ENCODE data around the gene DISP3. TPM values are rescaled to one million over a fixed set of nuclear protein-coding genes. Genes with fewer than 3 reads are reported as not detected.

Gene DISP3
- total RNA-seq, 1 donor: under 0.01 TPM

DNA sequence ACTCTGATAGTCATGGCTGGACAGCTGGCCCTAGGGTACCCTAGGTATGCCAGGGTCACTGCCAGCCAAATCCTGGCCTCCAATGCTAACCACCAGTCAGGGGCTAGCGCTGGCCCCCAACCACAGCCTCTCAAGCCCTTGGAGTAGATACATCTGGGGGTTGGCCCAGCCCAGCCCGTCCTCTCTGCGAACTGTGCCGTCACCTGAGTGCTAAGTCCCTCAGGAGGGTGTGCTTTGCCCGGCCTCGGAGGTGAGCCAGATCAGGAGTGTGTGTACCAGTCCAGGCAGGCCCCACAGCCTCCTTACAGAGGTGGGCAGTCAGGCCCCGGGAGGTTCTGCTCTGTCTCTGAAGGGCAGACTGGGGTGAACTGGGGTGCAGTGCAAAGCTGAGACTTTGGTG is 34.0 kb upstream of the DISP3 start:
- H3K79me2 ChIP-seq (ENCODE audit: insufficient read depth, low read length): no peaks in the 10 kb centered on the region
- no peaks in the 10 kb centered on the region for H3K4me1 ChIP-seq (ENCODE audit: insufficient read depth, low read length)
- H3K4me3 ChIP-seq (ENCODE audit: insufficient read depth, low read length): no peak overlapping the region
- TF ChIP-seq, protein P1, sequence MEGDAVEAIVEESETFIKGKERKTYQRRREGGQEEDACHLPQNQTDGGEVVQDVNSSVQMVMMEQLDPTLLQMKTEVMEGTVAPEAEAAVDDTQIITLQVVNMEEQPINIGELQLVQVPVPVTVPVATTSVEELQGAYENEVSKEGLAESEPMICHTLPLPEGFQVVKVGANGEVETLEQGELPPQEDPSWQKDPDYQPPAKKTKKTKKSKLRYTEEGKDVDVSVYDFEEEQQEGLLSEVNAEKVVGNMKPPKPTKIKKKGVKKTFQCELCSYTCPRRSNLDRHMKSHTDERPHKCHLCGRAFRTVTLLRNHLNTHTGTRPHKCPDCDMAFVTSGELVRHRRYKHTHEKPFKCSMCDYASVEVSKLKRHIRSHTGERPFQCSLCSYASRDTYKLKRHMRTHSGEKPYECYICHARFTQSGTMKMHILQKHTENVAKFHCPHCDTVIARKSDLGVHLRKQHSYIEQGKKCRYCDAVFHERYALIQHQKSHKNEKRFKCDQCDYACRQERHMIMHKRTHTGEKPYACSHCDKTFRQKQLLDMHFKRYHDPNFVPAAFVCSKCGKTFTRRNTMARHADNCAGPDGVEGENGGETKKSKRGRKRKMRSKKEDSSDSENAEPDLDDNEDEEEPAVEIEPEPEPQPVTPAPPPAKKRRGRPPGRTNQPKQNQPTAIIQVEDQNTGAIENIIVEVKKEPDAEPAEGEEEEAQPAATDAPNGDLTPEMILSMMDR (IDR thresholded peaks at IDR 0.05; ENCODE audit: extremely low read depth, low read depth, low read length): no peak
- H4K20me1 ChIP-seq (ENCODE audit: insufficient read depth, low read length): no peaks in the 10 kb centered on the region
- no peak overlapping the region for H2AFZ ChIP-seq (ENCODE audit: low read length)
- DNase-seq (ENCODE audit: insufficient read length, low spot score, missing footprints): peak; percentile 73
- no peaks in the 10 kb centered on the region for H3K9me3 ChIP-seq (ENCODE audit: low read depth, low read length)
- no peaks in the 10 kb centered on the region for H3K36me3 ChIP-seq (ENCODE audit: insufficient read depth, low read length)
- peaks cover 25% of the 10 kb centered on the region for H3K27me3 ChIP-seq (ENCODE audit: insufficient read depth, low read length)
- no peak overlapping the region for H3K27ac ChIP-seq (ENCODE audit: low read depth, low read length)
- H3K4me2 ChIP-seq (ENCODE audit: insufficient read depth, low read length): no peak overlapping the region

GRCh38 chr1:11447903-11448302 is 31.1 kb upstream of the DISP3 start:
- no peak overlapping the region for H2AFZ ChIP-seq (ENCODE audit: low read length)
- H3K27ac ChIP-seq (ENCODE audit: low read depth, low read length): no peak overlapping the region
- no peaks in the 10 kb centered on the region for H3K79me2 ChIP-seq (ENCODE audit: insufficient read depth, low read length)
- H3K4me2 ChIP-seq (ENCODE audit: insufficient read depth, low read length): no peak overlapping the region
- H3K27me3 ChIP-seq (ENCODE audit: insufficient read depth, low read length): peaks cover 19% of the 10 kb centered on the region
- H3K9me3 ChIP-seq (ENCODE audit: low read depth, low read length): no peaks in the 10 kb centered on the region
- H3K36me3 ChIP-seq (ENCODE audit: insufficient read depth, low read length): no peaks in the 10 kb centered on the region
- TF ChIP-seq, protein P1 (IDR thresholded peaks at IDR 0.05; ENCODE audit: extremely low read depth, low read depth, low read length): no peak
- H4K20me1 ChIP-seq (ENCODE audit: insufficient read depth, low read length): no peaks in the 10 kb centered on the region
- H3K4me3 ChIP-seq (ENCODE audit: insufficient read depth, low read length): no peak overlapping the region
- no peak for DNase-seq (ENCODE audit: insufficient read length, low spot score, missing footprints)
- no peaks in the 10 kb centered on the region for H3K4me1 ChIP-seq (ENCODE audit: insufficient read depth, low read length)

DNA sequence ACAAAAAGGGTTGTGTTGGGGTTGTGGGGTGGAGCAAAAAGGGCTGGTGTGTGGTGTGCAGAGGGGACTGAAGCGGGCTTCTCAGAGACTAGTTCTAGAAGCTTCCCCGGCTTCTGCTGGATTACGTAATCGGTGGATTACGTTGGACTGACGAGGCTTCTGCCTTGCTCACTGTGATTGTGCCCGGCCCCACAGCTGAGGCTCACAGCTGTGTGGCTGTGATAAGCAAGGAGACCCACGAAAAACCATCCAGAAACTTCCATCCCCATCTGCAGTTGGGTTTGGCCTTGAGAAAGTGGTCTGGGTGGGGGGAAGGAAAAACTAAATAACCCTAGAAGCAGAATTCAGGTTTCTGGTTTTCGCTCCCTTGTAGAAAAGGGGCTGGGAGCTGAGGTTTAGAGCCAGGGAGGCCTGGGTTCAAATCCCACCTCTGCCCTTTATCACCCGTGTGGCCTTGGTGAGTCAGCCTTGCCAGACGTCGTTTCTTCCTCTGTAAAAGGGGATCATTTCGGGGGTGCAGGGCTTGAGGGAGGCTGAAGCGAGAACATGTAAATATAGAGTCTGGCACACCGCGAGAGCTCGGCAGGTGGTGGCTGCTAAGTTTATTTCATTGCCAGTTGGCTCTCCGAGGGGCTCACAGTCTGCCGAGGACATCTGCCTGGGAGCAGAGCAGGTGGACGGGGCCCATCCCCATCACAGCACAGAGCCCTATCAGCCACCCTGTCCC is 30.4 kb upstream of the DISP3 start:
- Histone ChIP-seq H3K4me1 (ENCODE audit: insufficient read depth, low read length) (no peaks in the 10 kb centered on the region), H3K27me3 (ENCODE audit: insufficient read depth, low read length) (peaks cover 23% of the 10 kb centered on the region), H3K9me3 (ENCODE audit: low read depth, low read length) (no peaks in the 10 kb centered on the region), H3K4me2 (ENCODE audit: insufficient read depth, low read length) (no peak overlapping the region), H3K79me2 (ENCODE audit: insufficient read depth, low read length) (no peaks in the 10 kb centered on the region), H3K27ac (ENCODE audit: low read depth, low read length) (no peak overlapping the region), H3K4me3 (ENCODE audit: insufficient read depth, low read length) (no peak overlapping the region), H4K20me1 (ENCODE audit: insufficient read depth, low read length) (no peaks in the 10 kb centered on the region), H3K36me3 (ENCODE audit: insufficient read depth, low read length) (no peaks in the 10 kb centered on the region), H2AFZ (ENCODE audit: low read length) (no peak overlapping the region)
- TF ChIP-seq, protein P1 (IDR thresholded peaks at IDR 0.05; ENCODE audit: extremely low read depth, low read depth, low read length): no peak
- DNase-seq (ENCODE audit: insufficient read length, low spot score, missing footprints): no peak

DNA sequence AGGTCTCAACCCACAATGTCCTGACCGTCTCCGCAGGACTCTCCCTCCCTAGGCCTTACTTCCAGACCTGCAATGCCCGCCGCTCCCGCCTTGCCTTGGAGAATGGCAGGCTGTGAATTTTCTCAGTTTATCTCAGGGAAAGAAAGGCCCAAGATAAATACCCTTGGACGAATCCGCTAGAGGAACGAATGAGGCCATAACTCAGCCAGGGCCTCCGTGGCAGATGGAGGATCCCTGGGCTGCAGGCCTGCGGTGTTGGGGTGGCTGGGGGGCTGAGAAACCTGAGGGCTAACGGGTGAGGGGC is 29.9 kb upstream of the DISP3 start:
- no peaks in the 10 kb centered on the region for H3K36me3 ChIP-seq (ENCODE audit: insufficient read depth, low read length)
- H2AFZ ChIP-seq (ENCODE audit: low read length): no peak overlapping the region
- no peaks in the 10 kb centered on the region for H3K79me2 ChIP-seq (ENCODE audit: insufficient read depth, low read length)
- TF ChIP-seq, protein P1 (IDR thresholded peaks at IDR 0.05; ENCODE audit: extremely low read depth, low read depth, low read length): no peak
- no peak overlapping the region for H3K4me2 ChIP-seq (ENCODE audit: insufficient read depth, low read length)
- no peak for DNase-seq (ENCODE audit: insufficient read length, low spot score, missing footprints)
- no peaks in the 10 kb centered on the region for H3K9me3 ChIP-seq (ENCODE audit: low read depth, low read length)
- H3K4me1 ChIP-seq (ENCODE audit: insufficient read depth, low read length): no peaks in the 10 kb centered on the region
- H3K4me3 ChIP-seq (ENCODE audit: insufficient read depth, low read length): no peak overlapping the region
- peaks cover 26% of the 10 kb centered on the region for H3K27me3 ChIP-seq (ENCODE audit: insufficient read depth, low read length)
- no peak overlapping the region for H3K27ac ChIP-seq (ENCODE audit: low read depth, low read length)
- H4K20me1 ChIP-seq (ENCODE audit: insufficient read depth, low read length): no peaks in the 10 kb centered on the region
